ENCODE data around the gene PILRB.
"Not testable (repeated sequence)": the region's sequence is repeated elsewhere in the genome, so short reads cannot be mapped to it uniquely, and the experiment has no call there.

Gene PILRB

DNA sequence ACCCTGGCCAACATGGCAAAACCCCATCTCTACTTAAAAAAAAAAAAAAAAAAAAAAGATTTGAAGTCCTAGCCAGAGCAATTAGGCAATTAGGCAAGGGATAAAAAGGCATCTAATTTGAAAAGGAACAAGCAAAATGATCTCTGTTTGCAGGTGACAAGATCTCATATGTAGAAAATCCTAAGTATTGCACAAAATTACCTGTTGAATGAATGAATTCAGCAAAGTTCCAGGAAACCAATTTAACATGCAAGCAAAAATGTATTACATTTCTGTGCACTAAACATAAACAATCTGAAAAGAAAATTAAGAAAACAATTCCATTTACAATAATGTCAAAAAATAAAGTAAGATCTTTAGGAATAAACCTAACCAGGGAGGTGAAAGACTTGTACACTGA is 5.2 kb downstream of the PILRB start:
- Histone ChIP-seq H3K18ac (ENCODE audit: low read length) (no peak overlapping the region), H2BK120ac (ENCODE audit: insufficient read depth, low read length, poor library complexity) (no peak overlapping the region)

DNA sequence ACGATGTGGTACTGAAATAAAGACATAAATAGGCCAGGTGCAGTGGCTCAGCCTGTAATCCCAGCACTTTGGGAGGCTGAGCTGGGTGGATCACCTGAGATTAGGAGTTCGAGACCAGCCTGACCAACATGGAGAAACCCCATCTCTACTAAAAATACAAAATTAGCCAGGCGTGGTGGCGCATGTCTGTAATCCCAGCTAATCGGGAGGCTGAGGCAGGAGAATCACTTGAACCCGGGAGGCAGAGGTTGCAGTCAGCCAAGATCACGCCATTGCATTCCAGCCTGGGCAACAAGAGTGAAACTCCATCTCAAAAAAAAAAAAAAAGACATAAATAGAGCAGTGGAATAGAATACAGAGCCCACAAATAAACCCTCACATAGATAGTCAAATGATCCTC is 5.9 kb downstream of the PILRB start:
- not testable (repeated sequence) for H3K14ac ChIP-seq (ENCODE audit: low read length); H3K27ac ChIP-seq (ENCODE audit: low read depth, low read length); H3K79me1 ChIP-seq (ENCODE audit: low read length); H3K27me3 ChIP-seq (ENCODE audit: insufficient read depth, low read length); H3K18ac ChIP-seq (ENCODE audit: low read length); H4K12ac ChIP-seq (ENCODE audit: low read depth, low read length); H2AFZ ChIP-seq (ENCODE audit: insufficient read depth, low read length, poor library complexity); H4K8ac ChIP-seq (ENCODE audit: low read depth, low read length); H2AK5ac ChIP-seq (ENCODE audit: low read length); H3K4ac ChIP-seq (ENCODE audit: low read depth, low read length); H4K91ac ChIP-seq (ENCODE audit: low read depth, low read length); H2BK5ac ChIP-seq (ENCODE audit: low read depth, low read length, poor library complexity); H3K23ac ChIP-seq (ENCODE audit: low read length); H3K4me2 ChIP-seq (ENCODE audit: low read length); H3K79me2 ChIP-seq (ENCODE audit: control insufficient read depth, insufficient read depth, low read length, poor library complexity); H3K9me3 ChIP-seq (ENCODE audit: insufficient read depth, low read depth, low read length); H2BK120ac ChIP-seq (ENCODE audit: insufficient read depth, low read length, poor library complexity); H3K4me3 ChIP-seq (ENCODE audit: low read depth, low read length); H3K4me1 ChIP-seq (ENCODE audit: control insufficient read depth in 1 of 2, insufficient read depth in 2 of 2, low read length in 2 of 2); DNase-seq; H2BK12ac ChIP-seq (ENCODE audit: low read length); H3K9ac ChIP-seq (ENCODE audit: low read length)
- no CpG with 5 or more reads among the region's 7 CpGs for WGBS (ENCODE audit: extremely low coverage, insufficient coverage, insufficient read length)
- H3K36me3 ChIP-seq (ENCODE audit: control insufficient read depth in 1 of 2, insufficient read depth in 2 of 2, low read length in 2 of 2): peaks cover 36 to 38% of the 10 kb centered on the region in 2 experiments

More for the DNA sequence above, 5.2 kb downstream of the PILRB start:
- Histone ChIP-seq H2AFZ (ENCODE audit: insufficient read depth, low read length, poor library complexity) (no peak overlapping the region), H4K8ac (ENCODE audit: low read depth, low read length) (no peak overlapping the region), H3K27ac (ENCODE audit: low read depth, low read length) (no peak overlapping the region), H3K27me3 (ENCODE audit: insufficient read depth, low read length) (no peaks in the 10 kb centered on the region), H3K4me3 (ENCODE audit: low read depth, low read length) (no peak overlapping the region), H3K9ac (ENCODE audit: low read length) (no peak overlapping the region), H3K79me2 (ENCODE audit: control insufficient read depth, insufficient read depth, low read length, poor library complexity) (no peaks in the 10 kb centered on the region), H4K12ac (ENCODE audit: low read depth, low read length) (no peak overlapping the region), H4K91ac (ENCODE audit: low read depth, low read length) (no peak overlapping the region), H3K9me3 (ENCODE audit: insufficient read depth, low read depth, low read length) (no peaks in the 10 kb centered on the region), H3K4ac (ENCODE audit: low read depth, low read length) (no peak overlapping the region), H3K23ac (ENCODE audit: low read length) (no peak overlapping the region), H2BK12ac (ENCODE audit: low read length) (no peak overlapping the region), H2BK5ac (ENCODE audit: low read depth, low read length, poor library complexity) (no peak overlapping the region), H2AK5ac (ENCODE audit: low read length) (no peak overlapping the region), H3K36me3 (ENCODE audit: control insufficient read depth in 1 of 2, insufficient read depth in 2 of 2, low read length in 2 of 2) (peaks cover 42 to 44% of the 10 kb centered on the region in 2 experiments), H3K4me1 (ENCODE audit: control insufficient read depth in 1 of 2, insufficient read depth in 2 of 2, low read length in 2 of 2) (no peaks in the 10 kb centered on the region), H3K14ac (ENCODE audit: low read length) (no peak overlapping the region), H3K4me2 (ENCODE audit: low read length) (no peak overlapping the region), H3K79me1 (ENCODE audit: low read length) (no peaks in the 10 kb centered on the region)
- no peak for DNase-seq

DNA sequence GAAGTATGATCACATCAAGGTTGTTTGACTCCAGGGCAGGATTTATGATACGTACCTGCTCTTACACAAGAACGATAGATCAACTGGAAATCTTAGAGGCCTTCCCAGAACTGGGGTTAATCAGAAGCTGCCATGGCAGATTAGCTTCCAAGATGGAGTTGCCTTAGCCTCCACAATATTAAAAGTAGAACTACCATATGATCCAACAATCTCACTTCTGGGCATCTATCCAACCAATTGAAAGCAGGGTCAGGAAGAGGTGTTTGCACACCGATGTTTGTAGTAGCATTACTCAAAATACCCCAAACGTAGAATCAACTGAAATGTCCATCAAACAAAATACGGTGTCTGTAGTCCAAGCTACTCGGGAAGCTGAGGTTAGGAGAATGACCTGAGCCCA is 6.6 kb downstream of the PILRB start:
- Histone ChIP-seq H3K4me3 (ENCODE audit: low read depth, low read length) (no peak overlapping the region), H3K4me2 (ENCODE audit: low read length) (no peak overlapping the region), H4K8ac (ENCODE audit: low read depth, low read length) (no peak overlapping the region), H3K9me3 (ENCODE audit: insufficient read depth, low read depth, low read length) (no peaks in the 10 kb centered on the region), H3K27ac (ENCODE audit: low read depth, low read length) (no peak overlapping the region), H3K14ac (ENCODE audit: low read length) (no peak overlapping the region), H2AK5ac (ENCODE audit: low read length) (no peak overlapping the region), H4K12ac (ENCODE audit: low read depth, low read length) (no peak overlapping the region), H3K79me1 (ENCODE audit: low read length) (no peaks in the 10 kb centered on the region), H3K18ac (ENCODE audit: low read length) (no peak overlapping the region), H3K36me3 (ENCODE audit: control insufficient read depth in 1 of 2, insufficient read depth in 2 of 2, low read length in 2 of 2) (peaks cover 29 to 31% of the 10 kb centered on the region in 2 experiments), H3K79me2 (ENCODE audit: control insufficient read depth, insufficient read depth, low read length, poor library complexity) (no peaks in the 10 kb centered on the region), H2AFZ (ENCODE audit: insufficient read depth, low read length, poor library complexity) (no peak overlapping the region), H3K23ac (ENCODE audit: low read length) (no peak overlapping the region), H2BK5ac (ENCODE audit: low read depth, low read length, poor library complexity) (no peak overlapping the region), H3K9ac (ENCODE audit: low read length) (no peak overlapping the region), H2BK12ac (ENCODE audit: low read length) (no peak overlapping the region), H4K91ac (ENCODE audit: low read depth, low read length) (no peak overlapping the region), H3K4me1 (ENCODE audit: control insufficient read depth in 1 of 2, insufficient read depth in 2 of 2, low read length in 2 of 2) (no peaks in the 10 kb centered on the region), H2BK120ac (ENCODE audit: insufficient read depth, low read length, poor library complexity) (no peak overlapping the region), H3K4ac (ENCODE audit: low read depth, low read length) (no peak overlapping the region), H3K27me3 (ENCODE audit: insufficient read depth, low read length) (no peaks in the 10 kb centered on the region)
- WGBS (ENCODE audit: extremely low coverage, insufficient coverage, insufficient read length): no CpG with 5 or more reads among the region's 6 CpGs
- no peak for DNase-seq

DNA sequence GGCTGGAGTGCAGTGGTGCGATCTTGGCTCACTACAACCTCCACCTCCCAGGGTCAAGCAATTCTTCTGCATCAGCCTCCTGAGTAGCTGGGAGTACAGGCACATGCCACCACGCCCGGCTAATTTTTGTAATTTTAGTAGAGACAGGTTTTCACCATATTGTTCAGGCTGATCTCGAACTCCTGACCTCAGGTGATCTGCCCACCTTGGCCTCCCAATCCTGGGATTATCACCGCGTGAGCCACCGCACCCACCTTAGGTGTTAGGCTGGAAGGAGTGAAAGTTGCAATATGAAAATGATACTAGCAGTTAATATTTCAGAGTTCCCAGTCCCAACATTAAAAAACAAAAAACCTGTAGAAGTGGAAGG is 8.1 kb downstream of the PILRB start:
- not testable (repeated sequence) for H2BK5ac ChIP-seq (ENCODE audit: low read depth, low read length, poor library complexity); H3K27ac ChIP-seq (ENCODE audit: low read depth, low read length); DNase-seq; H3K14ac ChIP-seq (ENCODE audit: low read length); H3K4me2 ChIP-seq (ENCODE audit: low read length); H3K4me3 ChIP-seq (ENCODE audit: low read depth, low read length); H4K91ac ChIP-seq (ENCODE audit: low read depth, low read length); H3K4me1 ChIP-seq (ENCODE audit: control insufficient read depth in 1 of 2, insufficient read depth in 2 of 2, low read length in 2 of 2); H3K9ac ChIP-seq (ENCODE audit: low read length); H3K23ac ChIP-seq (ENCODE audit: low read length); H3K18ac ChIP-seq (ENCODE audit: low read length); H2BK120ac ChIP-seq (ENCODE audit: insufficient read depth, low read length, poor library complexity); H2BK12ac ChIP-seq (ENCODE audit: low read length); H2AFZ ChIP-seq (ENCODE audit: insufficient read depth, low read length, poor library complexity); H2AK5ac ChIP-seq (ENCODE audit: low read length); H3K4ac ChIP-seq (ENCODE audit: low read depth, low read length); H4K12ac ChIP-seq (ENCODE audit: low read depth, low read length); H3K9me3 ChIP-seq (ENCODE audit: insufficient read depth, low read depth, low read length); H3K79me2 ChIP-seq (ENCODE audit: control insufficient read depth, insufficient read depth, low read length, poor library complexity); H3K27me3 ChIP-seq (ENCODE audit: insufficient read depth, low read length); H3K79me1 ChIP-seq (ENCODE audit: low read length); H4K8ac ChIP-seq (ENCODE audit: low read depth, low read length)
- WGBS (ENCODE audit: extremely low coverage, insufficient coverage, insufficient read length): no CpG with 5 or more reads among the region's 7 CpGs
- peaks cover 17 to 21% of the 10 kb centered on the region in 2 experiments for H3K36me3 ChIP-seq (ENCODE audit: control insufficient read depth in 1 of 2, insufficient read depth in 2 of 2, low read length in 2 of 2)

Measured in trophoblast cell (in vitro differentiated cells and primary cell).